ENCODE measurements around the gene FRMD5. TPM values are rescaled to one million over a fixed set of nuclear protein-coding genes. Genes with fewer than 3 reads are reported as not detected.

FRMD5 gene
- polyA plus RNA-seq, 2 of the 4 experiments (the other 2 are of a cell fraction), result 2.5 to 3.6 TPM

DNA sequence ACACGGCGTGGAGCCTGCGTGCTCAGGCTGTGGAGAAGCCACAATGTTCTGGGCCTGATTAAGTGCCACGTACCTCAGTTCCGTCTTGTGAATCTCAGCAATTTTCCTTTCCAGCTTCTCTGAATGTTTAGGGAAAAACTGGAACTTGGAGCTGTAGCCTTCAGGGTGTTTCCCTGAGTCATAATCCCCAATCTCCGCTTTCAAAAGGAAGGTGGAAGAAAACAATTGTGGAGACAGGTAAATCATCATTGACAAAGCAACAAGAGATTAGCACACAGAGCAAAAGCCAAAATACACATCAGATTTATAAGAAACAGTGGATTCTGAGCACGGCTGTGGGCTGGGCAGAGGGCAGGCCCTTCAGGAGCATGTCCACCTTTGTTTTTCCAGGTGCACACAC, 289.3 kb downstream of the FRMD5 start (continued):
- TF ChIP-seq, protein P1, sequence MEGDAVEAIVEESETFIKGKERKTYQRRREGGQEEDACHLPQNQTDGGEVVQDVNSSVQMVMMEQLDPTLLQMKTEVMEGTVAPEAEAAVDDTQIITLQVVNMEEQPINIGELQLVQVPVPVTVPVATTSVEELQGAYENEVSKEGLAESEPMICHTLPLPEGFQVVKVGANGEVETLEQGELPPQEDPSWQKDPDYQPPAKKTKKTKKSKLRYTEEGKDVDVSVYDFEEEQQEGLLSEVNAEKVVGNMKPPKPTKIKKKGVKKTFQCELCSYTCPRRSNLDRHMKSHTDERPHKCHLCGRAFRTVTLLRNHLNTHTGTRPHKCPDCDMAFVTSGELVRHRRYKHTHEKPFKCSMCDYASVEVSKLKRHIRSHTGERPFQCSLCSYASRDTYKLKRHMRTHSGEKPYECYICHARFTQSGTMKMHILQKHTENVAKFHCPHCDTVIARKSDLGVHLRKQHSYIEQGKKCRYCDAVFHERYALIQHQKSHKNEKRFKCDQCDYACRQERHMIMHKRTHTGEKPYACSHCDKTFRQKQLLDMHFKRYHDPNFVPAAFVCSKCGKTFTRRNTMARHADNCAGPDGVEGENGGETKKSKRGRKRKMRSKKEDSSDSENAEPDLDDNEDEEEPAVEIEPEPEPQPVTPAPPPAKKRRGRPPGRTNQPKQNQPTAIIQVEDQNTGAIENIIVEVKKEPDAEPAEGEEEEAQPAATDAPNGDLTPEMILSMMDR (IDR thresholded peaks at IDR 0.05), result no peak
- no peak for TF ChIP-seq KDM1A (IDR thresholded peaks at IDR 0.05; ENCODE audit: low read depth)

GRCh38 chr15:43903864-43904290, 291.2 kb downstream of the FRMD5 start:
- peaks cover 9% of the 10 kb centered on the region for H3K4me1 ChIP-seq
- ATAC-seq (peak; percentile 91 to 94), FAIRE-seq (no peak), DNase-seq (ENCODE audit: low read depth in 1 of 2, low spot score in 1 of 2) (peak; percentile 44 to 48)
- 15% methylated on average over 8 of the region's 8 CpGs for WGBS (ENCODE audit: missing lambda C conversion rate)
- no peak overlapping the region for H3K4me3 ChIP-seq
- ChIA-PET POLR2A (no interaction called here), CTCF (interaction anchor here (0.6 to 5.0 kb wide), 54 partner anchors 10 to 598 kb away, joined by 3 to 34 read pairs (median 4); partner anchors contain the start of gene FRMD5)
- no peak for TF ChIP-seq GATA3 (IDR thresholded peaks at IDR 0.05; ENCODE audit: borderline replicate concordance)
- TF ChIP-seq RARB (CRISPR knock-in tag; IDR thresholded peaks at IDR 0.05), result no peak
- no peak for TF ChIP-seq JUNB (IDR thresholded peaks at IDR 0.05)
- no peak for TF ChIP-seq TP53 (CRISPR knock-in tag; IDR thresholded peaks at IDR 0.05)
- TF ChIP-seq FOSB (CRISPR knock-in tag; IDR thresholded peaks at IDR 0.05), result no peak
- TF ChIP-seq, protein P1 (IDR thresholded peaks at IDR 0.05), result peak; percentile 74
- TF ChIP-seq JUN (IDR thresholded peaks at IDR 0.05), result no peak
- no peak for TF ChIP-seq ZC3H11A (IDR thresholded peaks at IDR 0.05)
- peak; percentile 86 to 87 for TF ChIP-seq RAD21 (conservative IDR thresholded peaks at IDR 0.05 in 1 of 2, IDR thresholded peaks at IDR 0.05 in 1 of 2)
- peak; percentile 80 for TF ChIP-seq SMC3 (IDR thresholded peaks at IDR 0.05)
- no peaks in the 10 kb centered on the region for H3K9me3 ChIP-seq
- no peak overlapping the region for H3K4me2 ChIP-seq
- peak overlapping the region in 1 of 2 experiments; percentile 54; a peak in 2 of 6 replicates for H3K27ac ChIP-seq

DNA sequence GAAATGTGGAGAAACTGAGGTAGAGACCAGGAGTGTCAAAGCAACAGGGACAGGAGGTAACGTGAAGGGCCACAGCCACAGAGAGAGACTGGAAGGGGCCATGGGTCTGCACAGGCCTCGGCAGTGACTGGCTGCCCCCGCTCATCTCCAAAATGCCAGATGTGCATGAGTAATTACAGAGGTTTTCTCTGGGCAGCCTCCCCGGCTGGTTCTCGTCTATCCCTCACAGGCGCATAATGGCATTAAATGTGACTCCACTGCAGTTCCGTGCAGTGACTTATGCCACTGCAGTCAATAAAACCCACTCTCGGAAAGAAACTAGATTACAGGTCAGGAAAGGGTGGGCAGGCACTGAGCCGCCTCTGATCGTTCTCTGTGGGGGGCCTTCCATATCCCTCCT, 293.6 kb downstream of the FRMD5 start:
- TF ChIP-seq NFE2L2 (conservative IDR thresholded peaks at IDR 0.05; ENCODE audit: low read length), result no peak
- TF ChIP-seq, protein P1 (IDR thresholded peaks at IDR 0.05), result no peak
- no peak for TF ChIP-seq CBX2 (IDR thresholded peaks at IDR 0.05; ENCODE audit: borderline replicate concordance, low read depth)
- TF ChIP-seq MAZ (IDR thresholded peaks at IDR 0.05; ENCODE audit: borderline replicate concordance, low read depth, low read length), result no peak
- TF ChIP-seq CBX8 (IDR thresholded peaks at IDR 0.05), result no peak
- no peak for DNase-seq (ENCODE audit: low read depth in 1 of 2, low spot score in 1 of 2)
- ChIA-PET CTCF (interaction anchor here (1.8 to 5.0 kb wide), 6 partner anchors 11 to 318 kb away, joined by 5 to 34 read pairs (median 10); no protein-coding TSS in a partner anchor), POLR2A (no interaction called here)
- H3K27ac ChIP-seq, result no peak overlapping the region
- no peak overlapping the region for H3K4me3 ChIP-seq
- peaks cover 9% of the 10 kb centered on the region for H3K4me1 ChIP-seq
- no peaks in the 10 kb centered on the region for H3K9me3 ChIP-seq
- WGBS (ENCODE audit: missing lambda C conversion rate), result 91% methylated on average over 10 of the region's 10 CpGs
- no peak for FAIRE-seq
- ATAC-seq, result no peak
- H3K4me2 ChIP-seq, result no peak overlapping the region
